GM12878 (cell line): Measurements from ENCODE around the gene TP53I11. TPM values are rescaled to one million over a fixed set of nuclear protein-coding genes. Genes with fewer than 3 reads are reported as not detected.

Experiments
- ATAC-seq: fragments of 200-7000 bp; cut with Tn5 transposase; 3 replicates; pipeline ENCODE4 v1.9.1; 2020; ENCODE audit warnings: mild to moderate bottlenecking, moderate library complexity
- BruUV-seq: library from RNA; stranded (reverse); fragments of 400-500 nt; replicated peaks from 2 replicates; lab custom pipeline; 2021; lab: Mats Ljungman, UMichigan
- CTCF ChIA-PET: fragments of 300-600 bp; sonication (Branson Sonifier 250); formaldehyde crosslinking; extraction: SDS; loops from one replicate; lab custom pipeline; 2021; ENCODE audit warnings: inconsistent platforms; lab: Yijun Ruan, JAX
- POLR2A ChIA-PET: fragments of 350-600 bp; formaldehyde crosslinking; extraction: SDS; loops from one replicate; lab custom pipeline; 2021; ENCODE audit warnings: inconsistent platforms; lab: Charles Lee
- RAD21 ChIA-PET: fragments of 300-600 bp; sonication (Branson Sonifier 250); formaldehyde crosslinking; loops from one replicate; lab custom pipeline; 2023; ENCODE audit warnings: antibody characterized with exemption; ENCODE audit not compliant: unreplicated experiment; lab: Charles Lee
- SMC1A ChIA-PET: fragments of 300-600 bp; sonication (Branson Sonifier 250); formaldehyde crosslinking; loops from one replicate; lab custom pipeline; 2023; ENCODE audit not compliant: unreplicated experiment, uncharacterized antibody; lab: Charles Lee
- DNase-seq: peaks from one replicate; pipeline ENCODE4 v3.0.0-alpha.2; 2011; ENCODE audit warnings: low read depth, low spot score
- FAIRE-seq: peaks from 3 replicates; lab custom pipeline; 2011; peaks lifted over from hg19 to GRCh38; lab: Jason Lieb, UNC
- H2AFZ ChIP-seq: 2 replicates; pipeline ENCODE4 v1.6.0; 2011; ENCODE audit warnings: low read depth, low read length, control low read depth; ENCODE audit not compliant: control insufficient read depth
- H3K27ac ChIP-seq: 2 replicates; pipeline ENCODE4 v1.5.1; 2011; ENCODE audit warnings: control low read depth; ENCODE audit not compliant: control insufficient read depth, insufficient read depth
- H3K27me3 ChIP-seq, 2 experiments: replicated peaks in 1 of 2; 2 replicates each; pipeline versions ENCODE4 v1.6.0 to v1.6.1; 2011; ENCODE audit warnings: low read length in 1 of 2; ENCODE audit not compliant: control insufficient read depth in 2 of 2, insufficient read depth in 2 of 2
- H3K36me3 ChIP-seq, 2 experiments: 2 replicates each; pipeline ENCODE4 v1.5.1; 2011; ENCODE audit warnings: low read length in 1 of 2; ENCODE audit not compliant: control insufficient read depth in 2 of 2, insufficient read depth in 2 of 2
- H3K4me1 ChIP-seq: 2 replicates; pipeline ENCODE4 v1.6.1; 2011; ENCODE audit warnings: mild to moderate bottlenecking, low read length, moderate library complexity, mixed read lengths; ENCODE audit not compliant: control insufficient read depth, insufficient read depth
- H3K4me2 ChIP-seq: 2 replicates; pipeline ENCODE4 v1.6.0; 2011; ENCODE audit warnings: control low read depth; ENCODE audit not compliant: control insufficient read depth, insufficient read depth
- H3K4me3 ChIP-seq: fragments of 200-600 bp; sonication (generic); 2 replicates; pipeline ENCODE4 v1.5.1; 2016
- H3K79me2 ChIP-seq: 2 replicates; pipeline ENCODE4 v1.6.0; 2011; ENCODE audit warnings: low read length; ENCODE audit not compliant: control insufficient read depth, insufficient read depth
- H3K9ac ChIP-seq: 2 replicates; pipeline ENCODE4 v1.8.0; 2011; ENCODE audit warnings: low read length, control low read depth, mixed read lengths; ENCODE audit not compliant: control insufficient read depth, insufficient read depth
- H3K9me3 ChIP-seq: replicated peaks from 3 replicates; pipeline ENCODE4 v1.5.1; 2011; ENCODE audit warnings: mild to moderate bottlenecking, low read length; ENCODE audit not compliant: control insufficient read depth, insufficient read depth
- H4K20me1 ChIP-seq: 2 replicates; pipeline ENCODE4 v1.6.0; 2011; ENCODE audit not compliant: control insufficient read depth, insufficient read depth
- KLF5 ChIP-seq: fragments of 450-650 bp; IDR thresholded peaks from 2 replicates; pipeline ENCODE4 v1.6.1; 2014; ENCODE audit warnings: mild to moderate bottlenecking; ENCODE audit not compliant: partially characterized antibody
- RAD21 ChIP-seq: IDR thresholded peaks from 2 replicates; pipeline ENCODE4 v1.6.1; 2011; ENCODE audit warnings: mild to moderate bottlenecking, low read depth, low read length, moderate library complexity; ENCODE audit not compliant: insufficient read depth
- SMC3 ChIP-seq: IDR thresholded peaks from 2 replicates; pipeline ENCODE4 v1.6.1; 2011; ENCODE audit warnings: low read length, improper control_type of control experiment, borderline replicate concordance
- ZNF207 ChIP-seq: fragments of 450-650 bp; IDR thresholded peaks from 2 replicates; pipeline ENCODE4 v1.6.1; 2014; ENCODE audit warnings: antibody characterized with exemption, mild to moderate bottlenecking, borderline replicate concordance
- WGBS: methylation state at CpG from one replicate; pipeline ENCODE4 v1.1.6; 2016; ENCODE audit warnings: low lambda C conversion rate; ENCODE audit not compliant: insufficient replicate concordance, insufficient coverage; ENCODE audit errors: missing lambda C conversion rate; 5-methylcytosine and 5-hydroxymethylcytosine counted together
- in situ Hi-C: fragments of 300-500 bp; cut with MboI; formaldehyde crosslinking; loops from 9 replicates; pipeline ENCODE4 v1.14.3; 2018; ENCODE audit warnings: mixed read lengths
- intact Hi-C: fragments of 100-400 bp; cut with micrococcal nuclease; formaldehyde crosslinking; loops from one replicate; pipeline ENCODE4 v1.14.2; 2022; ENCODE audit not compliant: unreplicated experiment
- polyA plus RNA-seq, 11 experiments: library from polyadenylated mRNA; depleted of rRNA in 4 of 11; unstranded in 6 of 11; stranded (reverse) in 5 of 11; fragments of >200 nt; fragmentation: Nextera tagmentation in 4 of 11; fragmentation: Illumina TruSeq in 1 of 11; extraction: Ambion mirVana in 4 of 11; extraction: Trizol in 1 of 11; gene quantifications; 1 replicate in 1 of 11; 2 replicates in 10 of 11; pipeline versions ENCODE4 v1.2.1 to v1.2.3, GENCODE V29; 2011 to 2016; ENCODE audit warnings: inconsistent platforms in 2 of 11, missing spikeins in 2 of 11, low read depth in 1 of 11
- total RNA-seq, 4 experiments: library from RNA; depleted of rRNA in 3 of 4; stranded (reverse); fragments of >200 nt in 3 of 4; fragmentation: Illumina TruSeq in 1 of 4; extraction: Trizol in 1 of 4; gene quantifications; 2 replicates each; pipeline versions ENCODE4 v1.2.1 to v1.2.3, GENCODE V29; 2013 to 2021
- TF ChIP-seq, protein P1 (sequence below): fragments of 450-650 bp; formaldehyde crosslinking; IDR thresholded peaks from 2 replicates; pipeline ENCODE4 v1.5.0; 2022; ENCODE audit warnings: mild to moderate bottlenecking, missing genetic modification characterization
- TF ChIP-seq, protein P2 (sequence below): fragments of 450-650 bp; IDR thresholded peaks from 2 replicates; pipeline ENCODE4 v1.6.1; 2016; ENCODE audit warnings: mild to moderate bottlenecking
- TF ChIP-seq, protein P3 (sequence below): fragments of 450-650 bp; IDR thresholded peaks from 2 replicates; pipeline ENCODE4 v1.6.1; 2016; ENCODE audit warnings: mild to moderate bottlenecking
- TF ChIP-seq, protein P4 (sequence below): IDR thresholded peaks from 2 replicates; pipeline ENCODE4 v1.6.1; 2011; ENCODE audit warnings: borderline replicate concordance, low read depth, mild to moderate bottlenecking, moderate library complexity, low read length; ENCODE audit not compliant: insufficient read depth, poor library complexity, severe bottlenecking
- TF ChIP-seq, protein P5 (sequence below): IDR thresholded peaks from 2 replicates; pipeline ENCODE4 v1.6.1; 2012; ENCODE audit warnings: improper control_type of control experiment, low read depth, low read length; ENCODE audit not compliant: insufficient replicate concordance

Gene TP53I11
- total and polyA plus RNA-seq, 10 of the 15 experiments (the other 5 are each of a cell fraction or from before 2014, with no cell fraction given), result 0.03 to 0.28 (median 0.17) TPM; not detected in 3

DNA sequence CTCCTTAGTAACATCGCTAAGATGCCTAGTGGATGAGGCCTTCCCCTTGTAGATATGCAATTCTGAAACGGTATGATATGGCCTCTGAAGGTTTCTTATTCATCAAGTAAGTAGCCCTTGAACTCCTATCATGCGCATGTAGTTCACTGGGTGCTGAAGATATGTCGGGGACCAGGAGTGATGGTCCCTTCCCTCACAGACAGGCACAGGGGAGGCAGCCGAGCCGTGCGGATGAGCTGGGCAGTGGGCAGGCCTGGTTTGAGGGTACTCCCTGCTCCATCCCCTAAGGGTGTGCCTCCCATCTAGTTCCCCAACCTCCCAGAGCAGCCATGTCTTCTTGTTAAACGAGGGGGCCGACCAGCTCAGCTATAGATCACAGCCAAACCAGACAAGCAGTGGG lies 40.1 kb downstream of the TP53I11 start:
- no peaks in the 10 kb centered on the region for H3K36me3 ChIP-seq
- SMC1A ChIA-PET, result interaction anchor here (0.8 to 1.7 kb wide), 10 partner anchors 53 to 293 kb away, joined by 3 to 10 read pairs (median 4); no protein-coding TSS in a partner anchor
- H3K27ac ChIP-seq, result no peak overlapping the region
- no TSS peak for BruUV-seq
- no peaks in the 10 kb centered on the region for H3K9me3 ChIP-seq
- RAD21 ChIA-PET, result interaction anchor here (1.0 to 1.8 kb wide), 9 partner anchors 17 to 625 kb away, joined by 3 to 9 read pairs (median 5); no protein-coding TSS in a partner anchor
- no peaks in the 10 kb centered on the region for H3K79me2 ChIP-seq
- no peak overlapping the region for H3K4me3 ChIP-seq
- no peaks in the 10 kb centered on the region; the same call in none of the 2 replicates for H3K4me1 ChIP-seq
- H2AFZ ChIP-seq, result no peak overlapping the region
- DNase-seq (no peak), FAIRE-seq (no peak), ATAC-seq (no peak)
- in situ Hi-C loops, result loop anchor here (5.0 to 10.0 kb wide), 2 partner anchors 186 to 353 kb away; partner anchors contain the start of gene TSPAN18
- CTCF ChIA-PET, result interaction anchor here (0.7 to 2.5 kb wide), 22 partner anchors 8 to 675 kb away, joined by 3 to 21 read pairs (median 5); no protein-coding TSS in a partner anchor
- 49% methylated on average over 9 of the region's 9 CpGs for WGBS
- H4K20me1 ChIP-seq, result no peaks in the 10 kb centered on the region
- H3K9ac ChIP-seq, result no peak overlapping the region
- intact Hi-C loops, result loop anchor here (10.0 kb wide), 2 partner anchors 256 to 626 kb away; no protein-coding TSS in a partner anchor
- no peak overlapping the region for H3K4me2 ChIP-seq
- POLR2A ChIA-PET, result no interaction called here
- H3K27me3 ChIP-seq, result peaks cover 0 to 2% of the 10 kb centered on the region in 2 experiments; a peak in 2 of 4 replicates
- TF ChIP-seq, protein P1, sequence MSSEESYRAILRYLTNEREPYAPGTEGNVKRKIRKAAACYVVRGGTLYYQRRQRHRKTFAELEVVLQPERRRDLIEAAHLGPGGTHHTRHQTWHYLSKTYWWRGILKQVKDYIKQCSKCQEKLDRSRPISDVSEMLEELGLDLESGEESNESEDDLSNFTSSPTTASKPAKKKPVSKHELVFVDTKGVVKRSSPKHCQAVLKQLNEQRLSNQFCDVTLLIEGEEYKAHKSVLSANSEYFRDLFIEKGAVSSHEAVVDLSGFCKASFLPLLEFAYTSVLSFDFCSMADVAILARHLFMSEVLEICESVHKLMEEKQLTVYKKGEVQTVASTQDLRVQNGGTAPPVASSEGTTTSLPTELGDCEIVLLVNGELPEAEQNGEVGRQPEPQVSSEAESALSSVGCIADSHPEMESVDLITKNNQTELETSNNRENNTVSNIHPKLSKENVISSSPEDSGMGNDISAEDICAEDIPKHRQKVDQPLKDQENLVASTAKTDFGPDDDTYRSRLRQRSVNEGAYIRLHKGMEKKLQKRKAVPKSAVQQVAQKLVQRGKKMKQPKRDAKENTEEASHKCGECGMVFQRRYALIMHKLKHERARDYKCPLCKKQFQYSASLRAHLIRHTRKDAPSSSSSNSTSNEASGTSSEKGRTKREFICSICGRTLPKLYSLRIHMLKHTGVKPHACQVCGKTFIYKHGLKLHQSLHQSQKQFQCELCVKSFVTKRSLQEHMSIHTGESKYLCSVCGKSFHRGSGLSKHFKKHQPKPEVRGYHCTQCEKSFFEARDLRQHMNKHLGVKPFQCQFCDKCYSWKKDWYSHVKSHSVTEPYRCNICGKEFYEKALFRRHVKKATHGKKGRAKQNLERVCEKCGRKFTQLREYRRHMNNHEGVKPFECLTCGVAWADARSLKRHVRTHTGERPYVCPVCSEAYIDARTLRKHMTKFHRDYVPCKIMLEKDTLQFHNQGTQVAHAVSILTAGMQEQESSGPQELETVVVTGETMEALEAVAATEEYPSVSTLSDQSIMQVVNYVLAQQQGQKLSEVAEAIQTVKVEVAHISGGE (CRISPR knock-in tag), result no peak
- no peak for TF ChIP-seq SMC3
- TF ChIP-seq, protein P2, sequence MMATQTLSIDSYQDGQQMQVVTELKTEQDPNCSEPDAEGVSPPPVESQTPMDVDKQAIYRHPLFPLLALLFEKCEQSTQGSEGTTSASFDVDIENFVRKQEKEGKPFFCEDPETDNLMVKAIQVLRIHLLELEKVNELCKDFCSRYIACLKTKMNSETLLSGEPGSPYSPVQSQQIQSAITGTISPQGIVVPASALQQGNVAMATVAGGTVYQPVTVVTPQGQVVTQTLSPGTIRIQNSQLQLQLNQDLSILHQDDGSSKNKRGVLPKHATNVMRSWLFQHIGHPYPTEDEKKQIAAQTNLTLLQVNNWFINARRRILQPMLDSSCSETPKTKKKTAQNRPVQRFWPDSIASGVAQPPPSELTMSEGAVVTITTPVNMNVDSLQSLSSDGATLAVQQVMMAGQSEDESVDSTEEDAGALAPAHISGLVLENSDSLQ, result no peak
- TF ChIP-seq, protein P3, sequence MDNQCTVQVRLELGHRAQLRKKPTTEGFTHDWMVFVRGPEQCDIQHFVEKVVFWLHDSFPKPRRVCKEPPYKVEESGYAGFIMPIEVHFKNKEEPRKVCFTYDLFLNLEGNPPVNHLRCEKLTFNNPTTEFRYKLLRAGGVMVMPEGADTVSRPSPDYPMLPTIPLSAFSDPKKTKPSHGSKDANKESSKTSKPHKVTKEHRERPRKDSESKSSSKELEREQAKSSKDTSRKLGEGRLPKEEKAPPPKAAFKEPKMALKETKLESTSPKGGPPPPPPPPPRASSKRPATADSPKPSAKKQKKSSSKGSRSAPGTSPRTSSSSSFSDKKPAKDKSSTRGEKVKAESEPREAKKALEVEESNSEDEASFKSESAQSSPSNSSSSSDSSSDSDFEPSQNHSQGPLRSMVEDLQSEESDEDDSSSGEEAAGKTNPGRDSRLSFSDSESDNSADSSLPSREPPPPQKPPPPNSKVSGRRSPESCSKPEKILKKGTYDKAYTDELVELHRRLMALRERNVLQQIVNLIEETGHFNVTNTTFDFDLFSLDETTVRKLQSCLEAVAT, result no peak
- no peak for TF ChIP-seq ZNF207
- TF ChIP-seq, protein P4, sequence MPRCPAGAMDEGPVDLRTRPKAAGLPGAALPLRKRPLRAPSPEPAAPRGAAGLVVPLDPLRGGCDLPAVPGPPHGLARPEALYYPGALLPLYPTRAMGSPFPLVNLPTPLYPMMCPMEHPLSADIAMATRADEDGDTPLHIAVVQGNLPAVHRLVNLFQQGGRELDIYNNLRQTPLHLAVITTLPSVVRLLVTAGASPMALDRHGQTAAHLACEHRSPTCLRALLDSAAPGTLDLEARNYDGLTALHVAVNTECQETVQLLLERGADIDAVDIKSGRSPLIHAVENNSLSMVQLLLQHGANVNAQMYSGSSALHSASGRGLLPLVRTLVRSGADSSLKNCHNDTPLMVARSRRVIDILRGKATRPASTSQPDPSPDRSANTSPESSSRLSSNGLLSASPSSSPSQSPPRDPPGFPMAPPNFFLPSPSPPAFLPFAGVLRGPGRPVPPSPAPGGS, result no peak
- TF ChIP-seq, protein P5, sequence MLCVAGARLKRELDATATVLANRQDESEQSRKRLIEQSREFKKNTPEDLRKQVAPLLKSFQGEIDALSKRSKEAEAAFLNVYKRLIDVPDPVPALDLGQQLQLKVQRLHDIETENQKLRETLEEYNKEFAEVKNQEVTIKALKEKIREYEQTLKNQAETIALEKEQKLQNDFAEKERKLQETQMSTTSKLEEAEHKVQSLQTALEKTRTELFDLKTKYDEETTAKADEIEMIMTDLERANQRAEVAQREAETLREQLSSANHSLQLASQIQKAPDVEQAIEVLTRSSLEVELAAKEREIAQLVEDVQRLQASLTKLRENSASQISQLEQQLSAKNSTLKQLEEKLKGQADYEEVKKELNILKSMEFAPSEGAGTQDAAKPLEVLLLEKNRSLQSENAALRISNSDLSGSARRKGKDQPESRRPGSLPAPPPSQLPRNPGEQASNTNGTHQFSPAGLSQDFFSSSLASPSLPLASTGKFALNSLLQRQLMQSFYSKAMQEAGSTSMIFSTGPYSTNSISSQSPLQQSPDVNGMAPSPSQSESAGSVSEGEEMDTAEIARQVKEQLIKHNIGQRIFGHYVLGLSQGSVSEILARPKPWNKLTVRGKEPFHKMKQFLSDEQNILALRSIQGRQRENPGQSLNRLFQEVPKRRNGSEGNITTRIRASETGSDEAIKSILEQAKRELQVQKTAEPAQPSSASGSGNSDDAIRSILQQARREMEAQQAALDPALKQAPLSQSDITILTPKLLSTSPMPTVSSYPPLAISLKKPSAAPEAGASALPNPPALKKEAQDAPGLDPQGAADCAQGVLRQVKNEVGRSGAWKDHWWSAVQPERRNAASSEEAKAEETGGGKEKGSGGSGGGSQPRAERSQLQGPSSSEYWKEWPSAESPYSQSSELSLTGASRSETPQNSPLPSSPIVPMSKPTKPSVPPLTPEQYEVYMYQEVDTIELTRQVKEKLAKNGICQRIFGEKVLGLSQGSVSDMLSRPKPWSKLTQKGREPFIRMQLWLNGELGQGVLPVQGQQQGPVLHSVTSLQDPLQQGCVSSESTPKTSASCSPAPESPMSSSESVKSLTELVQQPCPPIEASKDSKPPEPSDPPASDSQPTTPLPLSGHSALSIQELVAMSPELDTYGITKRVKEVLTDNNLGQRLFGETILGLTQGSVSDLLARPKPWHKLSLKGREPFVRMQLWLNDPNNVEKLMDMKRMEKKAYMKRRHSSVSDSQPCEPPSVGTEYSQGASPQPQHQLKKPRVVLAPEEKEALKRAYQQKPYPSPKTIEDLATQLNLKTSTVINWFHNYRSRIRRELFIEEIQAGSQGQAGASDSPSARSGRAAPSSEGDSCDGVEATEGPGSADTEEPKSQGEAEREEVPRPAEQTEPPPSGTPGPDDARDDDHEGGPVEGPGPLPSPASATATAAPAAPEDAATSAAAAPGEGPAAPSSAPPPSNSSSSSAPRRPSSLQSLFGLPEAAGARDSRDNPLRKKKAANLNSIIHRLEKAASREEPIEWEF, result no peak
- no peak for TF ChIP-seq RAD21
- no peak for TF ChIP-seq KLF5
